Hypothalamus (tissue), 51 donors: ENCODE results near the gene DPP6.

Experiments used
- DNase-seq, 51 donors: peaks; one replicate each; lab custom pipeline; 2025; lab: John Stamatoyannopoulos, UW

DPP6 gene

DNA sequence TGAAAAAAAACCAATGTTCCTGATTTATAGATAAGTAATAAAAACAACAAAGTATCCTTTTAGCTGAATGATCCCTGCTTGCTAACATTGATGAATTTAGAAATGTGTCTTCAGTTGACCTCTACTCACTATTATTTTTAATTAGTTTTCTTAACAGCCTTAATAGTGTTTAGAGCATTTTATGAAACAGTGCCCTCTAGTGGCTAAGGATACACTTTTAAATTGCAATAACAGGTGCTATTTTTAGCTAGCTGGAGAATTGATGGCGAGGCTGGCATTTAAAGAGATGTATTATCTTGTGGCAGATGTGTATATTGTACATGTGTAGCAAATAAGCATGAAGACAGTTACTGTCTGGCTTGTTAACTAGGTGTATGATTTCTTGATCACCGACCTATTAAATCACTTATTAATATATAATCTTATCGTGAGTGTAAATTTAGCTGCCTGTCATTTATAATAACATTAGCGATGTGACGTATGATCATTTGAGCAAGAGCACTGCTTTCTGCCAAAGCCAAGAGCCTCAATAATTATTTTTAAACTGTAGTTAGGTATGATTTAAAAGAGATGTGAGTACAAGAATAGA is 451.9 kb downstream of the DPP6 start:
- DNase-seq, result peak in 2 of 51 donors; percentile 15 to 60

DNA sequence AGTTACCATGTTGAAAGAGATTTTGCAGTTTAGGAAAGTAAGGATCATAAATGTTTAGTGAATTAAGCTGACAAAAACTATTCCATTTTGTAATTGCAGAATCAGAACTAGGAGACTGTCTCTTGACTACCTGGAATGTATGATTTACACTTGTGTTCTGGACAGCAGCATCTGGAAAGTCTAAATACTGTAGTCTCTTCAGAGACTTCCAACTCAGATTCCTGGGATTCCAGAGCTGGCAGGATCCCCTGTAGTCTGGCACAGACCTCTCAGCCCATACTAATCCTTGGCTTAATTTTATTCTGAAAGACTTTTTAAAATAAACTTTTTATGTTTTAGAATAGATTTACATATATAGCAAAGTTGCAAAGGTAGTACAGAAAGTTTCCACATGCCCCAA is 452.7 kb downstream of the DPP6 start:
- DNase-seq, result no peak

DNA sequence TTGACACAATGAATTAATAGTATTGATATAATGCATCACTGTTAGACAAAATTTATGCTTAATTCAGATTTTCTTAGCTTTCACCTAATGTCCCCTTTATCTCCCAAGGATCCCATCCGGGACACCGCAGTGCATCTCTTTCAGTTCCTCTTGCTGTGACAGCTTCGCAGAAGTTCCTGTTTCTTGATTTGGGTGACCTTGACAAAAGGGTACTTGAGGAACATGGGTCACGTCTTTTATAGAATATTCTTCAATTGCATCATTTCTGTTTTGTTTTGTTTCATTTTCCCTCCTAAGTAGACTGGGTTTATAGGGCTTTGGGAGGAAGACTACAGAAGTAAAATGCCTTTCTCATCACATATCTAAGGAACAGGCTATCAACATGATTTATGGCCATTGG is 453.2 kb downstream of the DPP6 start:
- no peak for DNase-seq

DNA sequence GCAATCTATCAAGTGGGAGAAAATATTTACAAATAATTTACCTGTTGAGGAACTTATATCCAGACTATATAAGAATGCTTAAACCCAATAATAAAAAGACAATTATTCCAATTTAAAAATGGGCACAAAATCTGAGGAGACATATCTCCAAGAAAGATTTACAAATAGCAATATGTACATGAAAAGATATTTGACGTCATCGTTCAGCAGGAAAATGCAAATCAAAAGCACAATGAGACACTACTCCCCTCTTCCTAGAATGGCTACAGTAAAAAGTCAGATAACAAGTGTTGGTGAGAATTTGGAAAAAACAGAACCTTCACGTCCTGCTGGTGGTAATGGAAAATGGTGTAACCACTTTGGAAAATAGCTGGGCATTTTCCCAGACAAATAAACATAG is 457.0 kb downstream of the DPP6 start:
- no peak for DNase-seq

DNA sequence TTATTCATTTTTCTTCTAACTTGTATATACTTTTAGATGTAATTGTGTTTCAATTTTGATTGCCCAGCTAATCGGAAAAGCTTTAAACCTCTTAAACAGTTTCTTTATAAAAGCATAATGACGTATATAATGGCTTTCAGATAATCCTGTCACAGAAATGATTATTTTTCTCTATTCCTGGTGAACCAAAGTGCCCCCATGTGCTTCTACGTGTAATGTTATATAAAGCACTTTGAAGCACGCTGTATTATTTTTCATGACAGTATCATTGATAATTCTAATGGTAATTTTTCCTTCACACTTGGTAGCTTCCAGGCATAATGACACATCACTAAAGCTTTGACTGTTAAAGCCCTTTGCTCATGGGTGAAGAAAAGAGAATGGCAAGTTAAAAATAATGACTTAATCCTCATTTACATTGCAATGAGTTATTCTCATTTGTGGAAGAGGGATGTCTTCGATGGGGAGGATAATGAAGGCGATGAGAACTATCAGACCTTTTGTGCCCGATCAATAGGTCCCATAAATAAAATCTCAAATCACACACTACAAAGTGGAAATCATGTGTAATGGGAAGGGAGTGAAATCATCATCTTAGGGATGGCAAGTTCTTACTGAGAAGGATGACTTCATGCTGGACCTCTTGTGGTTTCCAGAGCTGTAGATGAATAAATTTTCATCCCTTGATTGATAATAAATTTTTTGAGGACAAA is 460.1 kb downstream of the DPP6 start:
- no peak for DNase-seq

DNA sequence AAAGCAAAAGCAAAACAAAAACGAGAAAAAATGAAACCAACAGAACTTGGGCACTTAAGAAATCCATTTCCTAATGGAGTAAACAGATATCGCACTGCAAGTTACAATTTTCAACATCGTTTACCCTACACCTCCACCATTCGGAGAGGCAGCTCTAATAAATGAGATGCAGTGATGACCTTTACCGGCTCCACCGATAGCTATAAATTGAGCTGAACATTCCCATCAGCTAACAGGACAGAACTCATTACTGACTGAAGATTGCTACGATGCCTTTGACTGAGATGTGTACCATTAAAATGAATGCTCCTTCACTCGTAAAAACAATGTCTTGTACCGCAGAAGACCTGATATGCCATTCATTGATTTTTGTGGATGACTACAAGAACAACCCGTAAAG is 465.6 kb downstream of the DPP6 start:
- no peak for DNase-seq

DNA sequence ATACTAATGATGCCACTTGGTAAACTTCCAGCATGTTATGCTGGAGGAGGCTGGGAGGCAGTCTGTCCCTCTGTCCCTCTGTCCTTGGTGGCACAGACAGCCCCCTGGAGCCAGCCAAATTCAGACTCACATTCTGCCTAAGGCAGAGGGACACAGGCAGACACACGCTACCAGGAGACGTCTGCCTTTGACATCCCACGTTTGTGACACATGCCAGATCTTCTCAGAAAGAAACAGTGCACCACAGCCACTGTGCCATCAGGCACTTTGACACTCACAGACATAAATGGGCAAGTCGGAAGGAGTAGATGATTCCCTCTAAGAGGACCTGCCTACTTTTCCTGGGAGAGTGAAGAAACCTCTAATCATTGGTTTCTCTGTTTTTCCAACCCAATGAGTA is 467.0 kb downstream of the DPP6 start:
- no peak for DNase-seq

DNA sequence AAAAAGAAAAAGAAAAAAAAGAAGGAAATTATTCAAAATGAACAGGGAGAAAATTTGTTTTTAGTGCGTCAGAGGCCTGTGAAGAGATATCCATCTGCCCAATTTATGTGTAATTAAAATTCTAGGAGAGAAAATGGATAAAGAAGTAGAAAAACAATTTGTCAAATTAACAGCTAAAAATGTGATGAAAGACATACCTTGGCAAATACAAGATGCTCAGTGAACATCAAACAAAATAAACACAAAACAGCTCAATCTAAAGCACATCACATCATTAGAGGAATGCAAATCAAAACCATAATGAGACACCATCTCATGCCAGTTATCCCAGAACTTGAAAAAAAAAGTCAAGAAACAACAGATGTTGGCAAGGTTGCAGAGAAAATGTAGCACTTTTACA is 477.9 kb downstream of the DPP6 start:
- no peak for DNase-seq

DNA sequence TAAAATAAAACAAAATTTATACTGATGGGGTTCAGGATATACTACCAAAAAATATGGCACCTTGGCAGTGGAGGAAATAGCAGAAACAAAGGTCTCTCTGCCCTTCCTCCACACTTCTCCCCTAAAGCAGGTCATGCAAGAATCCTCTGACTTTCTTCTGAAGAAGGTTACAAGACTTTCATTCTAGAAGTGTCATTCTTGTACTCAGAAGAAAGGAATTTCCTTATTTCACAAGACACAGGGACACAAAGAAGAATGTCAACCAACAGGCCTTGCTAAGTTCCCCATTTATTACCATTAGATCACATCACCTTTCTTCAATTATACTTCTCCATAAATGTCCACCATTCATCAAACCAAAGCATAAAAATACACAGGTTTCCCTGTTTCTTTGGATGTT is 480.6 kb downstream of the DPP6 start:
- no peak for DNase-seq

DNA sequence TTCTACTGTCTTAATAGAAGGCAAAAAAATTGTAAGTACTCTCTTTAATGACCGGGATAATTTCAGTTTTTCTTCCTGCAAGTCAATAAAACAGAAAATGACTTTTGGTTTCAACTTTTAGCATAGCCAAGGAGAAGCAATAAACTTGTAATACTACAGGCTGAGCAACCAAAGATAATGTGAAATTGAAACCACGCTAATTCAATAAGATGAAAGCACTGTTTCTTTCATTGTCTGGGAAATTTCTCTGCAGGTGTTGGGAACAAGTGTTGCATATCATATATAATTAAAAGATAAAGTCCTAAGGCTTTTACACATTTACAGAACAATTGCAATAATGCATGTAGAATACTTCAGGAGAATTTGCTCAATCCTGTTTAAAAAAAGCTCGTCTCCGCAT is 488.4 kb downstream of the DPP6 start:
- no peak for DNase-seq

DNA sequence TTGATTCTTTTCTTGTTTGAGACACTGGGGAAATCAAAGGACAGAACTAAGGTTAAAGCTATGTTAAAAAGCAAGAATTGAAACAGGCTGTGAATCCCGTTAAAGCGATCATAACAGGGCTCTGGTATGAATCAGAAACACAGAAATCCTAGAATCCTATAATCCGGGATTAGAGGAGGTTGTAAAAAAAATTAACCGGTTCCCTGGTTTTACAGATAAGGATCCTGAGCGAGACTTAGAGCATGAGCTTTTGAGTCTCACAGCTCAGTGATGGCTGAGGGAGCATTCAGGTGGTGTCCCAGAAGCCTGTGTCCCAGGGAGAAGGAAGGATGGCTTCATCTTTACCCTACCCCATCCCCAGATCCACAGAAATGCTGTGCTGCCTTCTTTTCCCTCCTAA is 489.4 kb downstream of the DPP6 start:
- DNase-seq, result no peak

DNA sequence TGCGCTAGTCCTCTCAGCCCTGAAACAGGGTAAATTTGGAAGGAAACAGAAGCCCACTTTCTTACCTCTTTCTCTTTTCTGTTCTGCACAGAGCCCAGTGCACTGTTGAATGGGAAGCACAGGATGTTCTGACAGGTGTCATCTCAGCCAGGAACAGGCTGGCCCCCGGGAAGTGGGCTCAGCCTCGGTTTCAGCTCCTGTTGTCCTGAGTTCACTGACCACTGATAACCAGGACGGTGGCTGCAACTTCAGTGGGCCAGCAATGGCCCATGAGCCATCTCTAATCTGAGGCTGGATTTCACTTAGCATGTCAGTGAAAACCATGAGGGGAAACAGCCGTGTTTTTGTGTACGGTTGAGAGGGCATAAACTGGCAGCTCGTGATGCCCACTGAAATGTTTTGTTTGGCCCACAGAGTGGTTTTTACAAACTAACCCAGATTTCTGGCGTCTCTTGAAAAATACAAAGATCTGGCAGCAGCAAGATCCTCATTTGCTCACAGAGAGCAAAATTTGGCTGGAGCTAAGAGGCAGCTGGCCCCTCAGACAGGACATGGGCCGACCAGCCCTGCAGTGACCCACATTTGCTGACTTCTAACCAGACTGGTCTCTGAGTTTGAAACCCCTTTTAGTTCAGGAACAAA is 494.9 kb downstream of the DPP6 start:
- peak in 17 of 51 donors; percentile 15 to 66 (median 29) for DNase-seq

DNA sequence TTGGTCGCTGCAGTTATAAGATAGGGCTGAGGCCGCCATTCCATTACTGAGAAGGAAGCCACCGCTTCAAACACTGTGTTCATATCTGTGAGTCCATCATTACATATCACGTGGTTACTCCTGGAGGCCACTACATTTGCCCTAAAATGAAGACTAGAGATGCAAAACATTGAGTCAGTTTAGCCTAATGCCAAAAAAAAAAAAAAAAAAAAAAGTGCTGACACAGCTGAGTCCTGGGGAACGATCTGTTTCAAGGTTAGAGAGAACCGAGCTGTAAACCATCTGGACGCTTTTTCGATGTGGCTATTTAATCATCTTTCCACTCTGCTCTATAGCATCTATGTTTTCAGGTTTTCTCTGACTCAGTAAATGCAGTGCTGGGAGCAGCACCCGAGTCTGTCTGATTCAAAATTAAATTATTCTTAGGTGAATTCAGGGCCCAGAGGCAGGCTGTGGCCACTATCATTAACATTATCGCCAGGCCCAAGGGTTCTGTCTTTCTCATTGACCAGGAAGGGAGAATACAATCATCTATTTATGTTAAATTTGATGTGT is 501.6 kb downstream of the DPP6 start:
- DNase-seq, result no peak

DNA sequence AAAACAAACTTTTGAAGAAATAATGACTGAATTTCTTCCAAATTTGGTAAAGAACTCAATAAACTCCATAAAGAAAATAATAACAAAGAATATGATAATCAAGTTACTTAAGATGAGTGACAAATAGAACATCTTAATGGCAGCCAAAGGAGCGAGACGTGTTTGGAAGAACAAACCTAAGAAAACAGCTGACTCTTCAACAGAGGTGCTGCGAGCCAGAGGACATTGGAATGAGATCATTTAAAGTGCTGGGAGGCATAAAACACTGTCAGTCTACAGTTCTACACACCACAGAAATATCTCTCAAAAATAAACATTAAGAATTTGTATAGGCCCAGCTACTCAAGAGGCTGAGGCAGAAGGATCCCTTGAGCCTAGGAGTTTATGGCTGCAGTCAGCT is 507.3 kb downstream of the DPP6 start:
- no peak for DNase-seq

DNA sequence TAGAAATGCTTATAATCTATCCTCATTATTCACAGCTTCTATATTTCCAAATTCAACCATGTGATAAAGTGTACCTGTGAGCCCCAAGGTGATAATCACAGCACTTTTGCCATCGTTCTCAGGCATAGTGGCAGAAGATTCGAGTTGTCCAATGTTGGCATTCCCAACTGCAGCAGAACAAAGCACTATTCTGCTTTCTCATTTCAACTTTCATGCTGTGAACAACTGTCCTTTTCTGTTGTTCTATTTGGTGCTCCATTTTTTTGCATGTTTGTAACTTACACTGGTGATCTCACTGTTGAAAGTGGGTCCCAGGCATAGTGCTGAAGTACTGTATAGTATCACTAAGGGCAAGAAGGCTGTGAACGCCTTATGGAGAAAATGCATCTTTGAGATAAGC is 512.5 kb downstream of the DPP6 start:
- DNase-seq, result peak in 1 of 51 donors; percentile 8

DNA sequence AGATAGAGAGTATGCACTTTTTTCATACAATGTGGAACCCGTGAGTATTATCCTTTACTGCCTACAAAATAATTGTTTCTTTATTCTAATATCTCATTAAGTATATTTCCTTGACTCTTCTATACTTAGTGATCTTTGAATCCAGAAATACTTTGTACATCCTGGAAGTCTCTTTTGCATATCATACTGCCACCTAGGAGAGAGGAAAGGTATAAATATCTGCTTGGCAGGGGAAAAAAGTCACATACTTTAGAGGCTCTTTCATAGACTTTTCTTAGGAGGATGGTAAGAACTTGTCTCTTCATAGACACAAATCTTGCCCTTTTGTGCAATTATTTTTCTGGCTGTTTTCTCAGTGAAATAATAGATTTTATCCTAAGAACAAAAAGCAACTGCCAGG is 514.7 kb downstream of the DPP6 start:
- DNase-seq, result no peak

DNA sequence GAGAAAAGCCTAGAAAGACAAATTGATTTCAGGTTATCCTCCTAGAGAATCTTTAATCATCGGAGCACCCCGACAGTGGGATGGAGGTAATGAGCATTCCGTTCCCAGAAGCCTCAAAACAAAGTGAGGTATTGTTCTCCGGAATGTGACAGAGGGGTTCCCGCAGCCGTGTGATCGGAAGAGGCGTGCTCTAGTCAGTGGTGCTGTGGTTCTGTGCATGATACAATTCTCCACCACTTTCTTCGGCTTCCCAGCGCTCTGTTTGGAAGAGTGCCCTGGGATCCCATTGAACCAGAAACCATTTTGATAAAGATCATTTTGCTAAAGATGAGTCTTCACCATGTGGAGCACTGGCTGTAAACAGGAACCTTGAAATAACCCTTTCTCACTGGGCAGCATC is 516.1 kb downstream of the DPP6 start:
- peak in 6 of 51 donors; percentile 15 to 62 (median 38) for DNase-seq

DNA sequence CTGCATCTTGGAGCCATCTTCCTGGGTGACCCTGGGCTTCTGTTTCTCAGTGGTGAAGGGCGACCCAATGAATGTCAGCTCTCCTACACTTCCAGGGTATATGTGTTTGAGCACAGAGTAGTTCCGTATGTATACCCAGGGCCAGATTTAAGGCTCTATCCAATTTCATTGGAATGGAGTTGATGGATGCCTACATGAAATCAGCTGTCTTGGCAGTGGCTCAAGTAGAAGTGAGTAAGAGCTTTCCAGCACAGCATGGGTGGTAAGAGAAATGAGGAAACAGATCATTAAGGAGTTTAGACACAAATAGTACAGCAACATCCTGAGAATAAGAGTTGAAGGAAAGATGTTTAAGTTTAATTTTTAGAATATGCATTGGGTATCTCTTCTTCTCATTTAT is 517.7 kb downstream of the DPP6 start:
- no peak for DNase-seq

DNA sequence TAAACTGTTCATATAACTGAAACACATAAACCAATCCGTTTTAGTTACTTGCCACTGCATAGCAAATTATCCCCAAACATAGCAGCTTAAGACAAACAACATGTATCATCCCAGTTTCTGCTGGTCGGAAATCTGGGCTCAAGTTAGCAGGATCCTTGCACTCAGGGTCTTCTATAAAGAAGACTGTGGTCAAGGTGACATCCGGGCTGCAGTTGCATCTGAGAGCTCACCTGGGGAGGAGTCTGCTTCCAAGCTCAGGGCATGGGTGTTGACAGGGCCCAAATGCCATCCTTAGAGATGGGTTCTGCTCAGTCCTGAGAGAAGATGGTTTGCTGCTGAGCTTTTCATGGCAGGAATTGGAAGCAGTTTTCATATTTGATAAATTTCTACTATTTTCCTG is 519.6 kb downstream of the DPP6 start:
- DNase-seq, result no peak

DNA sequence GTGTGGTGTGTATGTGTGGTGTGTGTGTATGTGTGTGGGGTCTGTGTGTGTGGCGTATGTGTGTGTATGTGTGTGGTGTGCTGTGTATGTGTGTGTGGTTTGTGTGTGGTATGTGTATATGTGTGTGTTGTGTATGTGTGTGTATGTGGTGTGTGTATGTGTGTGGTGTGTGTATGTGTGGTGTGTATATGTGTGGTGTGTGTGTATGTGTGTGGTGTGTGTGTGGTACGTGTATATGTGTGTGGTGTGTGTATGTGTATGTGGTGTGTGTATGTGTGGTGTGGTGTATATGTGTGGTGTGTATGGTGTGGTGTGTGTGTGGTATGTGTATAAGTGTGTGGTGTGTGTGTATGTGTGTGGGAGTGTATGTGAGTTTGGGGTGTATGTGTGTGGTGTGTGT is 522.0 kb downstream of the DPP6 start:
- DNase-seq, result no peak

DNA sequence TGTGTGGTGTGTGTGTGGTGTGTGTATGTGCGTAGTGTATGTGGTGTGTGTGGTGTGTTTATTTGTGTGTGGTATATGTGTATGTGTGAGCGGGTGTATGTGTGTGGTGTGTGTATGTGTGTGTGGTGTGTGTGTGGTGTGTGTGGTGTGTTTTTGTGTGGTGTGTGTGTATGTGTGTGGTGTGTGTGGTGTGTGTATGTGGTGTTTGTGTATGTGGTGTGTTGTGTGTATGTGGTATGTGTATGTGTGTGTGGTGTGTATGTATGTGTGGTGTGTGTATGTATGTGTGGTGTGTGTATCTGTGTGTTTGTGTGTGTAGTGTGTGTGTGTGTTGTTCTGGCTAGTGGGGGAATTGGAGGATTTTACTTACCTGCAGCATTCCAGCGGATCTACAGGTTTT is 523.3 kb downstream of the DPP6 start:
- no peak for DNase-seq

DNA sequence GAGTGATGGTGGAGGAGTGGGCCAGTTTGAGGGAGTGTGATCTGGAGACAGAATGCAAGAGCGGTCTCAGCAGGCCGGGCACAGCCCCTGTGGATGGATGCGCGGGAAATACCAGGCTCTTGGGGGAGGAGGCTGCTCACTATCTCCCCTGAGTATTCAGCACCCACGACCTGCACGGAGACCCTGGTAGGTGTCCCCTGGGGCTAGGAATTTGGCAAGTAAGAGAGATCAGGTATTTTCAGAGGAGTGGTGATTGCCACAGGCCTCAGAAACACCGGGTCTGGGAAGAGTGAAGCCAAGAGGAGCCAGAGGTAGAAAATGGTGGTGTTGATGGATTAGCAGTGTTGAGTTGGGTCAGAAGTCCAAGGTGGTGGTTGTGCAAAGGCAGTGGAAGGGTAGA is 524.4 kb downstream of the DPP6 start:
- DNase-seq, result no peak
